Vagina (tissue), 2 donors: ENCODE measurements around the gene APBA3. TPM values are rescaled to one million over a fixed set of nuclear protein-coding genes. Genes with fewer than 3 reads are reported as not detected.
A peak's percentile ranks its signal among the peaks of the same experiment; 100 is the strongest.

Experiments used
- DNase-seq, 2 donors: peaks; one replicate each; pipeline ENCODE4 v3.0.0-alpha.2; 2017; ENCODE audit errors: extremely low spot score in 2 of 2
- H3K27ac ChIP-seq: fragments of 200-600 bp; sonication (generic); one replicate; pipeline ENCODE4 v1.5.1; 2019
- H3K27me3 ChIP-seq: fragments of 200-600 bp; sonication (generic); one replicate; pipeline ENCODE4 v1.5.1; 2019
- H3K36me3 ChIP-seq, 2 donors: fragments of 200-600 bp; sonication (generic); one replicate each; pipeline ENCODE4 v1.5.1; 2017 to 2019
- H3K4me1 ChIP-seq: fragments of 200-600 bp; sonication (generic); one replicate; pipeline ENCODE4 v1.5.1; 2019
- H3K4me3 ChIP-seq, 2 donors: fragments of 200-600 bp; sonication (generic); 1 replicate in 1 of 2; 2 replicates in 1 of 2; pipeline ENCODE4 v1.5.1; 2016 to 2019
- H3K9me3 ChIP-seq: fragments of 200-600 bp; sonication (generic); one replicate; pipeline ENCODE4 v1.5.1; 2019
- POLR2A ChIP-seq, 2 donors: fragments of 450-650 bp; IDR thresholded peaks; one replicate each; pipeline ENCODE4 v1.6.1; 2017; ENCODE audit warnings: antibody characterized with exemption in 2 of 2, mild to moderate bottlenecking in 2 of 2, moderate library complexity in 2 of 2
- POLR2AphosphoS5 ChIP-seq, 2 donors: sonication (generic); formaldehyde crosslinking; IDR thresholded peaks; one replicate each; pipeline ENCODE4 v1.9.0; 2017; ENCODE audit warnings: antibody characterized with exemption in 2 of 2, mild to moderate bottlenecking in 2 of 2, low read depth in 1 of 2; ENCODE audit not compliant: insufficient read depth in 1 of 2
- intact Hi-C: fragments of 100-400 bp; cut with DNase I; formaldehyde crosslinking; loops from one replicate; pipeline ENCODE4 v1.15.1; 2023
- total RNA-seq: library from RNA; depleted of rRNA; stranded (reverse); fragments of >200 nt; gene quantifications from one replicate; pipeline ENCODE4 v1.2.3, GENCODE V29; 2016
- TF ChIP-seq, protein P1 (sequence below), 3 experiments: fragments of 450-650 bp in 2 of 3; fragments of 200-600 bp in 1 of 3; sonication (generic) in 1 of 3; IDR thresholded peaks; one replicate each; pipeline ENCODE4 v1.5.1; 2017 to 2019; ENCODE audit warnings: antibody characterized with exemption in 3 of 3, mild to moderate bottlenecking in 2 of 3, moderate library complexity in 2 of 3

The APBA3 gene
- total RNA-seq, 1 donor from 2014 or later = 46.2 TPM

DNA sequence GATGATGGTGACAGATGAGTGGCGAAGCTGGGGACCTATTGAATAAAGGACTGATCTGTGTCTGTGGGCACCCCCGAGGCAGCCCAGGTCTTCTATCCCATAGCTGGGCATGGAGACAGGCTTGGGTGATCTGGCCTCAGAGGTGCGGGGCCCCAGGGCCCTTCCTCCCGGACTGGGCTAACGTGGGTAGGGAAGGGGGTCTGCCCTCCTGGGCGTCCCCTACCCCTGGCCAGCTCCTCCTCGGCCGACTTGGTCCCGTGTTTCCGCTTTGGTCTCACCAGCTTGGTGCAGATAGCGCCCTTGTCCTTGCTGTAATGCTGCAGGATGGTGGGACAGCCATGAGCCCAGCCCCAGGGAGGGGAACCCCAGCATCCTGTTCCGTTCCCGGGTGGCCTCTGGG, 21.4 kb upstream of the APBA3 start:
- peaks cover 9% of the 10 kb centered on the region for H3K27me3 ChIP-seq

DNA sequence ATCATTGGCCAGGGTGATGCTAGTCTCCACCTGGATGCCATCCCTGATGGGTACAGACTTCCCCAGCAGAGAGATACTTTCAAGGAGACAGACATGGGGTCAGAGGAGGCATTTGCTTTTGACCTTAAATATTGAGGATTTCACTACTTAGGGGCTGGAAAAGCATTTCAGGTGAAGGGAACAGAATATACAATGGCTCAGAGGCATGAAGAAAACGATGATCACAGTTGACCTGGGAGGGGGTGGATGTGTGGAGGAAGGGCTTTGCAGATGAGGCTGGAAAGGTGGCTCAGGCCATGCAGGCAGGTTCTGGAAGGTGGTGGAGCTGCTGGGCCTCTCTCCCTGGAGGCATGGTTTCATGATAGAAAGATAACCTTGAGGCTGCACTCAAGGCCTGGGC, 20.8 kb upstream of the APBA3 start:
- H3K36me3 ChIP-seq = no peaks in the 10 kb centered on the region
- no peak overlapping the region for H3K4me3 ChIP-seq
- peaks cover 10% of the 10 kb centered on the region for H3K4me1 ChIP-seq
- TF ChIP-seq POLR2AphosphoS5 (IDR thresholded peaks at IDR 0.05; ENCODE audit: insufficient read depth in 1 of 2, low read depth in 1 of 2) (no peak), POLR2A (IDR thresholded peaks at IDR 0.05) (no peak)
- TF ChIP-seq, protein P1, sequence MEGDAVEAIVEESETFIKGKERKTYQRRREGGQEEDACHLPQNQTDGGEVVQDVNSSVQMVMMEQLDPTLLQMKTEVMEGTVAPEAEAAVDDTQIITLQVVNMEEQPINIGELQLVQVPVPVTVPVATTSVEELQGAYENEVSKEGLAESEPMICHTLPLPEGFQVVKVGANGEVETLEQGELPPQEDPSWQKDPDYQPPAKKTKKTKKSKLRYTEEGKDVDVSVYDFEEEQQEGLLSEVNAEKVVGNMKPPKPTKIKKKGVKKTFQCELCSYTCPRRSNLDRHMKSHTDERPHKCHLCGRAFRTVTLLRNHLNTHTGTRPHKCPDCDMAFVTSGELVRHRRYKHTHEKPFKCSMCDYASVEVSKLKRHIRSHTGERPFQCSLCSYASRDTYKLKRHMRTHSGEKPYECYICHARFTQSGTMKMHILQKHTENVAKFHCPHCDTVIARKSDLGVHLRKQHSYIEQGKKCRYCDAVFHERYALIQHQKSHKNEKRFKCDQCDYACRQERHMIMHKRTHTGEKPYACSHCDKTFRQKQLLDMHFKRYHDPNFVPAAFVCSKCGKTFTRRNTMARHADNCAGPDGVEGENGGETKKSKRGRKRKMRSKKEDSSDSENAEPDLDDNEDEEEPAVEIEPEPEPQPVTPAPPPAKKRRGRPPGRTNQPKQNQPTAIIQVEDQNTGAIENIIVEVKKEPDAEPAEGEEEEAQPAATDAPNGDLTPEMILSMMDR (IDR thresholded peaks at IDR 0.05) = no peak
- intact Hi-C loops = no loop called here
- peaks cover 10% of the 10 kb centered on the region for H3K9me3 ChIP-seq
- H3K27ac ChIP-seq = no peak overlapping the region
- H3K27me3 ChIP-seq = peaks cover 9% of the 10 kb centered on the region
- DNase-seq = no peak

More for the DNA sequence above, 21.4 kb upstream of the APBA3 start:
- intact Hi-C loops = no loop called here
- TF ChIP-seq POLR2A (IDR thresholded peaks at IDR 0.05) = no peak
- no peak for TF ChIP-seq POLR2AphosphoS5 (IDR thresholded peaks at IDR 0.05; ENCODE audit: insufficient read depth in 1 of 2, low read depth in 1 of 2)
- TF ChIP-seq, protein P1 (IDR thresholded peaks at IDR 0.05) = no peak
- H3K36me3 ChIP-seq = no peaks in the 10 kb centered on the region
- no peak overlapping the region for H3K4me3 ChIP-seq
- H3K9me3 ChIP-seq = peaks cover 10% of the 10 kb centered on the region
- peaks cover 10% of the 10 kb centered on the region for H3K4me1 ChIP-seq
- DNase-seq = no peak
- no peak overlapping the region for H3K27ac ChIP-seq

DNA sequence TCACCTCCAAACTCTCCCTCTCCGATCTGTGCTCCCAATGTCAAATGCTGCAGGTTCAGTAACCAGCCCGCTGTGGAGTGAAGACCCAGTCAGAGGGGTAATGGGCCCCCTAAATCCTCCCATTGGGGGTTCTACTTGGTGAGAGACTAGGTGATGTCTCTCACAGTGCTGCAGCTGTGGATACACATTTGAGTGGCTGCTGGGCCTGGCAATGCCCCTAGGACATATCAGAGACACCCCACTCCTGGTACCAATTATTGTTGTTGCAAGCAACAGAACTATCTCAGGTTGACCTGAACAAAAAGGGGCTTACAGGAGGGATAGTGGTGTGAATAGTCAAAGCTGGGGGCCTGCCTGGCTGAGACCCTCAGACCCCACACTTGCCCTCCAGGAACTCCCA, 20.1 kb upstream of the APBA3 start:
- Histone ChIP-seq H3K4me3 (no peak overlapping the region), H3K4me1 (peaks cover 10% of the 10 kb centered on the region), H3K27ac (no peak overlapping the region), H3K27me3 (peaks cover 9% of the 10 kb centered on the region), H3K36me3 (no peaks in the 10 kb centered on the region), H3K9me3 (peaks cover 10% of the 10 kb centered on the region)
- TF ChIP-seq POLR2A (IDR thresholded peaks at IDR 0.05) = no peak
- TF ChIP-seq, protein P1 (IDR thresholded peaks at IDR 0.05) = no peak
- TF ChIP-seq POLR2AphosphoS5 (IDR thresholded peaks at IDR 0.05; ENCODE audit: insufficient read depth in 1 of 2, low read depth in 1 of 2) = no peak
- intact Hi-C loops = no loop called here
- DNase-seq = no peak

DNA sequence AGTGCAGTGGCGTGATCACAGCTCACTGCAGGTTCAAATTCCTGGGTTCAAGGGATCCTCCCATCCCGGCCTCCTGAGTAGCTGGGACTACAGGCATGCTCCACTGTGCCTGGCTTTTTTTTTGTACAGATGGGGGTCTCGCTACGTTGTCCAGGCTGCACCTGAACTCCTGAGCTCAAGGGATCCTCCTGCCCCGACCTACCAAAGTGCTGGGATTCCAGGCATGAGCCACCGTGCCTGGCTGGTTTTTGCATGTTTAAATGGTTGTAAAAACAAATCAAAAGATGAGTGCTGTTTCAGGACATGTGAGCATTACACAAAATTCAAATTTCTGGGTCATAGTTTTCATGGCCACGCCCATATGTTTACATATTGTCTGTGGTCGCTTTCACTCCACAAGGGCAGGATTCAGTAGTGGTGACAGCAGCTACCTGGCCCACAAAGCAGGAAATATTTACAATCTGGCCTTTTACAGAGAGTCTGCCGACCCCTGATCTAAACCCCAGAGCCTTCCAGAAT, 19.4 kb upstream of the APBA3 start:
- H3K9me3 ChIP-seq = peaks cover 10% of the 10 kb centered on the region
- no peak for DNase-seq
- TF ChIP-seq, protein P1 (IDR thresholded peaks at IDR 0.05) = no peak
- TF ChIP-seq POLR2AphosphoS5 (IDR thresholded peaks at IDR 0.05; ENCODE audit: insufficient read depth in 1 of 2, low read depth in 1 of 2) (no peak), POLR2A (IDR thresholded peaks at IDR 0.05) (no peak)
- no peaks in the 10 kb centered on the region for H3K36me3 ChIP-seq
- H3K27me3 ChIP-seq = peaks cover 7% of the 10 kb centered on the region
- intact Hi-C loops = no loop called here
- H3K27ac ChIP-seq = no peak overlapping the region
- H3K4me1 ChIP-seq = peaks cover 10% of the 10 kb centered on the region
- no peak overlapping the region for H3K4me3 ChIP-seq

DNA sequence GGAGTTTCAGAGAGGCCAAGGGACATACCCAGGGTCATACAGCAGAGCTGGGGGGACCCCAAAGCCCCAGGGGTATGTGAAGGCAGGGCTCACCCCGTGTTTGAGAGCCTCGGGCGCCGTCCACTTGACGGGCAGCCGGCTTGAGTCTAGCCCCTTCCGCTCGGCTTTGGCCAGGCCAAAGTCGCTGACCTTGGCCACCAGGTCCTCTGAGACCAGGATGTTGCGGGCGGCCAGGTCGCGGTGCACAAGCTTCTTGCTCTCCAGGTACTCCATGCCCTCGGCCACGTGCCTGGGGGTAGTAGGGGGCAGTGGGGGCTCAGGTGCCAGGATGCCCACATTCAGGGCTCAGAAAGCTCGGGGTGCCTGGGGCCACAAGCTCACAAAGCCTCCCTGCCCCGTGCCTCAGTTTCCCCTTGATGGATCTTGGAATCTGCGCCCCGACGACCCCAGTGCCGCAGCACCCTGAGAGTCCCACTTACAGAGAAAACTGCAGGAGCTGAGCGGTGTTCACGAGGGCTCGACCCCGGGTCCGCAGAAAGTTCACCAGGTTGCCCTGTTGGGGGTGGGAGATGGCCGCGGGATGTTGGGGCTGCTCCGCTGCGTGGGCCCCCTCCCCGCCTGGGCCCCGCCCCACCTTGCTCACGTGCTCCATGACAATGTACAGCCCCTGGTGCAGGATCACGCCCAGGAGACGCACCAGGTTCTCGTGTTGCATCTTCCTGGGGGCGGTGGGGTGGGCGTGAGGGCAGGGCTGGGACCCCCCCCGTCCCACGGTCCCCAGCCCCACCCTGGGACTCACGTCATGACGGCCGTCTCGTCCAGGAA, 17.6 kb upstream of the APBA3 start:
- no peak overlapping the region for H3K4me3 ChIP-seq
- no peak for TF ChIP-seq POLR2A (IDR thresholded peaks at IDR 0.05)
- no peaks in the 10 kb centered on the region for H3K4me1 ChIP-seq
- H3K9me3 ChIP-seq = peaks cover 10% of the 10 kb centered on the region
- H3K27me3 ChIP-seq = no peaks in the 10 kb centered on the region
- H3K27ac ChIP-seq = no peak overlapping the region
- DNase-seq = peak in 1 of 2 donors; percentile 95
- H3K36me3 ChIP-seq = no peaks in the 10 kb centered on the region
- intact Hi-C loops = no loop called here
